Nucleus accumbens (tissue), 56 donors: ENCODE measurements around the gene SRPRB.

Experiments used
- DNase-seq, 56 donors: peaks; one replicate each; lab custom pipeline; 2025; lab: John Stamatoyannopoulos, UW

The SRPRB gene

DNA sequence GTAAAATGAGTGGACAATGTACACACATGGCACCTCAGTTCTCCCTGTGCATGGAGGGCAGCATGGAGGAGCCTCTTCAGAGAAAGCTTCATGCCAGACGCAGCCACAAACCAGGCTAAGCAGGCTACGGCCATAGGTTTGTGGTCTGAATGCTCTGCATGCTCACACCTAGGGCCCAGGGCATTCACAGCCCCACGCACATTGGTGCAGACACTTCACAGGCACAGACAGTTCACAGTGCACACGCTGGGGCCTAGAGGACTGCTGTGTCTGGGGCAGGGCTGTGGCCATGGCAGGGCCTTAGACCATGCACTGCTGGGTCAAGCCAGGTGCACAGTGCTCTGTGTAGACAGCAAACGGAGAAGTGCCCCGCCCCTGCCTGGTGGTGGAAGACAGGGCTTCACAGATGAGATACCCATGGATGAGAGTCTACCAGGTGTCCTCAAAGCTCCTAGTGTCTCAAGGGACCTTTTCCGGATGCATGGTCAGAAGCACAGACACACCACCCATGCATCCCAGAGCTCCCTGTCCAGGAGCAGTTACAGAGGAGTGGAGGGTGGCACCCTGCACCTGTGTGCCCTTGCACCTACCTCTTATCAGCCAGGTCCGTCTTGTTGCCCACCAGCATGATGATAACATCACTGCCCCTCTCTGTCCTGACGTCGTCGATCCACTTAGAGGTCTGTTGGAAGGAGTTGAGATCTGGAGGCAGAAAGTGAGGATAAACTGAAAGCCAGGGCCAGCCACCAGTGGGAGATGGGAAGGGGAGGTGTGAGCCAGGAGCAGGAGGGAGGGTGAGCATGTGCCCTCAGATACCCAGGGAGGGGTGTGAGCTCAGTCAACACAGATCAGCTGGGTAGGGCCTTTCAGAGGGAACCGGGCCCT is 33.5 kb downstream of the SRPRB start:
- no peak for DNase-seq

DNA sequence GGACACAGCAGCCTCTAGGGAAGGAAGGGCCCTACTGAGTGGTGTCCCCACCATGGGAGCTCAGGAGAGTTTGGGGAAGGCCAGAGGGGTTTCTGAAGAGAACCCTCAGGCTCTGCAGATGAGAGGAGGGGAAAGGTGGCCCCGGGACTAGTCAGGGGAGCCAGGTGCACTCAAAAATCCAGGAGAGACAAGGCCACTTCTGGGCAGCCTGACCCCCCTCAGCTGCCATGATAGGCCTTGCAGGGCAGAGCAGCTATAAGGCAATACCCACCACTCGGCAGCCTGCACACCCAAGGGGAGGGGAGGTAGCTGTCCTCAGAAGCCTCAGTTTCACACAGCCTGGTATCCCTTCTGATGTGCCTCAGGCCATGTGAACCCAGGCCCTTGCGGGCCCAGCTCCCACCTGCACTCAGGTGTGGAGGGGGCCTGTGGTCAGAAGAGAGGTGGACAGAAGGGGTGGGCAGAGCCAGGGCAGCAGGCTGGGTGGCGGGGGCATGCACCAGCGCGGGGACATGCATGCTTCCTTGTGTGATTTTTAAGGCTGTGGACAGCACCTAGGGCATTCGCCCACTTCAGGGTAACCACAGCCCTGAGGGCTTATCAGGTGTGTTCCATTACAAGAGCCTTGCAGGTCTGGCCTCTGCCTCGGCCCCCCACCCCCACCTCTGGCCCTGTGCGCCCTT is 34.6 kb downstream of the SRPRB start:
- no peak for DNase-seq

DNA sequence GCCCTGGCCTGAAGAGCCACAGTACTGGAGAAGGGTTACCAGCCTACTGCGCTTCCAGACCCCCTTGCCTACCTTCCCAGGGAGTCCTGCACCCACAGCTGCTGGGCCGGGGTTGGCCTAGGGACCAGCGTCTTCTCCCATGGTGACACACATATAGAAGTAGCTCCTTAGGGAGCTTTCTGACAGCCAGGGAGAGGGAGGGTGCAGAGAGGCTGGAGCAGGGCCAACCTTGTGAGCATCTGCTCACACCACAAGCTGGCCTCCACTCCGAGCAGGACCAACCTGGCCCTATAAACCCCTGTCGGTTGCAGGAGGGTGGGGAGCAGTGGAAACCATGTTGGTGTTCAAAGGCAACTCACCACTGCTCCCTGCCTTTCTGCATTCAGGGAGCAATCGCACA is 35.2 kb downstream of the SRPRB start:
- DNase-seq: no peak

DNA sequence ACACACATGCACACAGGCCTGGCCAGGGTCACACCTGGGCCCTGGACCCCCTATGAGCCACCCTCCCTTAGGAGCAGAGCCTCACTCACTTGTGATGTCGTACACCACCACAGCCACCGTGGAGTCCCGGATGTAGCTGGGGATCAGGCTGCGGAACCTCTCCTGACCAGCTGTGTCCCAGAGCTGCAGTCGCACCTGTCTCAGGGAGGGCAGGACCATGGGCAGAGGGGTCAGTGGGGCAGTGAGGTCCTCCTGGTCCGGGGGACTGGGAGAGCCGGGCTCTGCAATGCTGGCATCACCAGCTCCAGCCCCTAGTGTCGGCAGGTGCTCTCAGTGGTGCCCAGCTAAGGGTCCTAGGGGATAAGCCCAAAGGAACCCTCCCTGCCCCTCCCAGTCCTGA is 35.6 kb downstream of the SRPRB start:
- no peak for DNase-seq

DNA sequence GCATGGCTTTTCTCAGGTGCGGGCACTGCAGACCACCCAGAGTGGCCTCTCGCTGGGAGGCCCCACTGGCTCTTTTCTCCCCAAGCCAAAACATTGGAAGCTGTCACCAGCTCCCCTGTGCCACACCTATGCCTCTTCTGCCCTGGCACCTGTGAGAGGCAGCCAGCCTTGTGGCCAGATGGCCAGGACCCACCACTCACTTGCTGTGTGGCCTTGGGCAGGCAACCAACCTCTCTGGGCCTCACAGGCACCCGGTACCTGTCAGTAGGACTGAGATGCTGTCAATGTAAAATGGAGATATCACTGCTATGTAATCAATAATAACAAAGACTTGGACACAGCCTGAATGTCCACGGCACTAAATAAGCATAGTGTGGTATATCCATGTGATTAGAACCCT is 36.5 kb downstream of the SRPRB start:
- no peak for DNase-seq

DNA sequence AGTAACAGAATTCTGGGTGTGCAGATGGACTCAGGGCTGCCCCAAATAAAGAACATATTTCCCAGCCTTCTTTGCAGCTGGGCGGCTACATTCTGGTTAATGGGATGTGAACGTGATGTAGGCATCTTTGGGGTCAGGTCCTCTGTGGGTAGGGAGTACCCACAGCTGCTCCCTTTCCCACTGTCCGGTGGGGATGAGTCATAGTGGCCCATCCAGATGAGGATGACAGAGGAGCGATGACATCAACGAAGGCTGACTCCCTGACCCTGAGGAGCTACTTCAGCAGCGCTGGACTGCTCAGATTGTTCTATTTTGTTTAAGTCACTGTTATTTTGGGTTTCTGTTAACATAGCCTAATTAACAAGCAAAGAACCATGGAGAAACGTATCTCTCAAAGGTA is 38.0 kb downstream of the SRPRB start:
- peak in 1 of 56 donors; percentile 20 for DNase-seq

DNA sequence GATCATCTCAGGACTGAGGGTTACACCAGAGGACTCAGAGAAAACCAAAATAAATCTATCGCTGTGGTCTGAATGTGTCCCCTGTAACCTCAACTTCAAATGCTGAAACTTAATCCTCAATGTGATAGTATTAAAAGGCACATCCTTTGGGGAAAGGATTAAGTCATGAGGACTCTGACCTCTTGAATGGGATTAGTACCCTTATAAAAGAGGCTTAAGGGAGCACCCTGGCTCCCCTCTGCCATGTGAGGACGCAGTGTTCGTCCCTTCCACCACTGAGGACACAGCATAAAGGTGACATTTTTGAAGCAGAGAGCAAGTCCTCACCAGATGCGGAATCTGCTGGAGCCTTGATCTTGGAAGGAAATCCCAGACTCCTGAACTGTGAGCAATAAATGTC is 39.5 kb downstream of the SRPRB start:
- no peak for DNase-seq

DNA sequence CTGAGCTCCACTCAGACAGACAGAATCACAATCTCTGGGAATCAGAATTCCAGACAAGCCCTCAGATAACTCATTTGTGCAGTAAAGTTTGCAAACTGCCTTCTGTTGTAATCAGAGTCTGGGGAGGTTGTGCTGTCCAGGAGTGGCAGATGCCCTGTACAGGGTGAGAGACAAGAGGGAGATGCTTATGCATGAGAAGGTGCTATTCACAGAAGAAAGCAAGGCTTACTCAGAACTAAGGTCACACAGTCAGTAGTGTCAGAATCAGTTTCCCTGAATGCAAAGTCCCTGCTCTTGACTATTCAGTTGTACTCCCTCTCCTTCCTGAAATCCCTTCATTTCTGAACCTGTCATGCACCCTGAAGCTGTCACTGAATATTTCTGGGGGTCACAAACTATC is 43.7 kb downstream of the SRPRB start:
- DNase-seq: no peak

DNA sequence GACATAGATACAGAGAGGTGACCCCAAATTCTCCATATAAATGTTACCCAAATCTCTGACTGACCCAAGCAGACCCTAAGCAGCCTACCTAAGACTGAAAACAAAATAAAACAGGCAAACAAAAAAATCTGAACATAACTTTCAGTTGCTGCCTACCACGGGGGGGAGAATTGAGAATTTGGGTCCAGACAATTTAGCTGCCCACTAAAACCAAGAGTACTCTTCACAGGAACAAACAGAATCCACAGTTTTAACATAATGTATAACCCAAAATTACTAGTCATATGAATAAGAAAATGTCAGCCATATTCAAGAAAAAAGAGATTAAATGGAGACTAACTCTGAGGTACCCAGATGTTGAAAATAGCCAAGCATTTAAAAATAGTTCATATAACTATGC is 44.4 kb downstream of the SRPRB start:
- no peak for DNase-seq

DNA sequence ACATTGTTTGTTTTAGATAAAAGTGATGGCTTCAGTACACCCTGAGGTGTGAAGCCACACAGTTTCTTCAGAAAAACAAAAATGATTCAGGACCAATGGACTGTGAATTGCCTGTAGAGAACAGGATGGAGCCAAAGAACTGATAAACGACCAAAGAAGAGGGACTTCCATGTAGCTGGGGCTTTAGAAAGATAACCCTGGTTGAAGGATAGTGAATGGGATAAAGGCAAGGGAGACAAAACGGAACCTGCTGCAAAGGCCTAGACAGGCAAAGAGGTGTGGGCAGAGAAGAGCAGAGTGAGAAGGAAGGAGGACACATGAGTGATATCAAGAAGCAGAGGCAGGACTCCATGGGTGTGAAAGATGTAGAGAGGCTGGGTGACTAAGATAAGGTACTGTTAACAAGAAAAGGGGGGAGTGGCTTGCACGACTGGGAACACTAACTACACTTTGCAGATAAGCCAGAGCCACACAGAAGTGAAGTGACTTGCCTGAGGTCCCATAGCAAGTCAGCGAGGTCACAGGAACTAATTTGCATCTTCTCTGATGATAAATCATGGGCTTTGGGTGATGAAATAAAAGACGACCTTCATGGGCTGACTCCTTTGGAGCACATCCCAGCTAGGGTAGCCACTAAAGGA is 45.8 kb downstream of the SRPRB start:
- DNase-seq: no peak

DNA sequence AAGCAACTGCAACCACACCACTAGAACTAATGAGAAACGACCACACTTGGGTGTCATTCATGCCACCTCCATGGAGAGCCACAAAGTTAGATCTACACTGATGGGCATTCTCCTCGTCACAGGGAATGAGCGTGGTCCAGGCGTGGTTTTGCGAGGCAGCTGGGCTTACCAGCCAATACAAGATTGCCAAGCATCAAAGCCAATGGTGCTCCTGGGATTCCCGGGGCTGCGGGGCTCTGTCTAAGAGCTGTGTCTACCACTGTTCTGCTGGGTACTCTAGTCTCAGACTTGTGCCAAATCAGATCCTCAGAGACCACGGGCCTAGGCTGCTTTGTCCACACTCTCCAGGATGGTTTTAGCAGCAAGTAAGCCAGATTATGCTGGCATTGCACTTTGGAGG is 46.3 kb downstream of the SRPRB start:
- no peak for DNase-seq

DNA sequence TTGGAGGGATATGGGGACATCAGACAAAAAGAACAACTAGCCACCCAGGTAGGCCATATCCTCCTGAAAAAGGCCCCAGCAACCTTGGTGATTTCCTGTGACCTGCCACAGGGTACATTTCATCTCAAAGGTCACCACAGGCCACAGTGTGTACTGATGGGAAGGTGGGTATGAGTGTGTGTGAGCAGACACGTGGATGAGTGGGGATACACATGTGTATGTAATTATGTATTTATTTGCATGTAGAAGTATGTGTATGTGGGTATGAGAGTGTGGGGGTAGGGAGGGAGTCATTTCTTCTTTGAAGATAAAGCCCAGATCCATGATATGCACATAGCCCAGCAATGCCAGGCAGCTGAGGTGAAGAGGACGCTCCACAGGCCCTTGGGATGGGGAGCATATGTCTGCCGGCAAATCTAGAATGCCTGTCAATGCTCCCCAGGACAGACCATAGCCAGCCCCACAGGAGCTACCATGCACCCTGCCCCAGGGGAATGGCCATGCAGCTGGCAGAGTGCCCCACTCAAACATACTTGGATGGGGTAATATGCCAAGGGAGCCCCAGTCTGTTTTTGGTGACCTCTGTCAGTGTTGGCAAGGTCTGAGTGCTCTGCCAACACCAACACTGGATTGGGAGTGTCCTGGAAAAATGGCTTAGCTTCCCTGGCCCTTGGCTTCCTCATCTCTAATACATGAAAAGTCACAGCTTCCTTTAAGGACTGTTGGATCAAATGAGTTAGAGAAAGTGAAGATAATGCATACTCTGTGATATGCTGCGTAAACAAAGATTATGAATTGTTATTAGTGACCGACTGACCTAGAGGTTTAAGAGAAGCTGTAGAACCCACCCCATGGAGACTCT is 47.7 kb downstream of the SRPRB start:
- no peak for DNase-seq

DNA sequence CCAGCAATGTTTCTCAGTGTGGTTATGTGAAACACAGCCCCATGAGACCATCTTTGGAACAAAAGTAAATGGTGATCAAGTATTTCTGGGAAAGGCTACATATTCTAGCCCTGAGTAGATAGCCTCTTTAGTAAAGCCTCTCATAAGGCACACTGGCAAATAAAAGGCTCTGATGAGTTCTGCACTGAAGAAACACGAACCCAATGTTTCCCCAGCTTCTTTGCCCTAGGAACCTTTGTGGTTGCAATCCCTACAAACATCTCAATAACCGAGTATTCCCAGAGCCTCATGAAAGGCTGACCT is 48.3 kb downstream of the SRPRB start:
- DNase-seq: no peak

DNA sequence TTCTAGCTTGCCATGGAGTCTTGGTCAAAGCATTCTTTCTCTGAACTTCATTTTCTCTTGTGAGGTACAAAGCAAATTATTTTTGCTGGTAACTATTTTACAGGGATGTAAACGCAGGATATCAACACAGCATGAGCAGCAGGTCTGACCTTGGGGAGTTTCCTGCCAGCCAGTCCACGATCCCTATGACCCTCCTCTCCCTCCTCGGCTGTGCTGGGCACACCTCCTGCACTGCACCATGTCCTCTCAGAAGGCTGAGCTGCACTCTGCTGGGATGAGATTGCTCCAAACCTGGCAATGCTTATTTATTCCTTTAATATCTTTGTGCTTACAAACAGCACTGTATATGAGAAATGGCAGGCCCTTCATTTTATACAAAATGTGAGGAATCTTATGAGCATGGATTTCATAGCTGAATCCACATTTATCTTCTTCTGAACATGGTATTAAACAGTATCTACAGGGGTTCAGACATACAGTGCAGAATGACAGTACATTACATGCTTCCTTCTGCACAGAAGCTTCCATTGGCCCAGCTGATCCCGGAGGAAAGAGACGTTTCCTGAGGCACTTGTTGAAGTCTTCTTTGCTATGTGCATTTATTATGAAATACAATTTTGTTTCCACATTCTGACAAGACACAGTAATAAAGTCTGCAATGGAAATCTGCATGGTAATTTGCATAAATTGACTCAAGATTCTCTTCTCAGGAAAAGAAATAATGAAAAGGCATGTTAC is 48.8 kb downstream of the SRPRB start:
- no peak for DNase-seq

DNA sequence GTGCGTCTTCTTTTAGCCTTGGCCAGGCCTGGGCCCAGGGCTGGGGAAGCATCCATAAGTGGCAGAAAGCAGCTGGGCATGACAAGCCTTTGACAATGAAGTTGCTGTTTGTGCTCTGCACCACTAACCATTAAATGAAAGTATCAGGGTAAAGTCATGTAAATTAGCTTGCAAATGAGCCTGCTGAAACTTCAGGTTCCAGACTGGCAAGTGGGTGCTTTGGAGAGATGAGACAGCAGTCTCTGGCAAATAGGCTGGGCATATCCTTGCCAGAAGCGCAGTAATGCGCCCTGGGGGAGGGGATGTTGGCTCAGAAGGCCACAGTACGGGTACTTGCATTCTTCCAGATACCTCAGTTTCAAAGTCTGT is 49.4 kb downstream of the SRPRB start:
- DNase-seq: peak in 45 of 56 donors; percentile 11 to 82 (median 34)

DNA sequence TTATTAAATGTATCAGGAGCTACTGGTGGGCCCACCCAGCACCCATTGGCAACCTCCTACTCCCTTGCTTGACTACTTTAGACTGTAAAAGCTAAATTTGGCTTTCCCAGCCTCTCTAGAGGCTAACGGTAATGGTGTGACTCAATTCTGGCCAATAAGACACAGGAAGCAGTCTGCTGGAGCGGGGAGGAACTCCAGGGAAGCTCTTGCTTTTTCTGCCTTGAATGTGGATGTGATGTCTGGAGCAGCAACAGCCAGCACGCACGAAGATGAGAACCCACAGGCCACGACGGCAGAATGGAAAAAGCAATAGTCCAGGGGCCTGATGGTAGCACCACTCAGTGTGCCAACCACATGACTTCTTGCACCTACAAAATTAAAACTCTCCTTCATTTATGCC is 50.2 kb downstream of the SRPRB start:
- no peak for DNase-seq

DNA sequence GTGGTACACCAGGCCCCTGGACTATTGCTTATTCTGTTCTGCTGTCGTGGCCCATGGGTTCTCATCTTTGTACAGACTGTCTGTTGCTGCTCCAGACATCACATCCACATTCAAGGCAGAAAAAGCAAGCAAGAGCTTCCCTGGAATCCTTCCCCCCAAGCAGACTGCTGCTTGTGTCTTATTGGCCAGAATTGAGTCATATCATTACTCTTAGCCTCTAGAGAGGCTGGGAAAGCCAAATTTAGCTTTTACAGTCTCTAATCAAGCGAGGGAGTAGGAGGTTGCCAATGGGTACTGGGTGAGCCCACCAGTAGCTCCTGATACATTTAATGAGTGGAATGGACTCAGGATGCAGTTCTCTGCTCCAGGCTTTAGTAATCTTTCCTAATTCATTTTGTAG is 50.7 kb downstream of the SRPRB start:
- no peak for DNase-seq

DNA sequence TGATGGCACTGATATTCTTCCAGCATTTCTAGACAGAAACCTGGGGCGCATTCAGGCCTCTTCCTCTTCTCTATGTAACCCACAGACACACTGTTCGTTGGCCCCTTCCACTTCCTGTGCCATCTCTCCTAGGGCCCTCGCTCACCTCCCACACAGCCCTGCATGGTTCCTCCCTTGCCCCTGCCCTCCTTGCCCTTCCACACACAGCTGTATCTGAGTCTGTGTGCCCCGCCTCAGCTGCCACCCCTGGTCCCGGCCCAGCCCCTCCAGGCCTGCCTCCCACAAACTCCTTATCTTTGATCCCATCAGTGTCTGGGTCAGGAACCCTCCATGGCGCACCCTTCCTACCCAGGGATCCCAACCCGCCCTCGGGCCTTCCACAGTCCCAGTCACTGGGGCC is 52.2 kb downstream of the SRPRB start:
- DNase-seq: no peak

DNA sequence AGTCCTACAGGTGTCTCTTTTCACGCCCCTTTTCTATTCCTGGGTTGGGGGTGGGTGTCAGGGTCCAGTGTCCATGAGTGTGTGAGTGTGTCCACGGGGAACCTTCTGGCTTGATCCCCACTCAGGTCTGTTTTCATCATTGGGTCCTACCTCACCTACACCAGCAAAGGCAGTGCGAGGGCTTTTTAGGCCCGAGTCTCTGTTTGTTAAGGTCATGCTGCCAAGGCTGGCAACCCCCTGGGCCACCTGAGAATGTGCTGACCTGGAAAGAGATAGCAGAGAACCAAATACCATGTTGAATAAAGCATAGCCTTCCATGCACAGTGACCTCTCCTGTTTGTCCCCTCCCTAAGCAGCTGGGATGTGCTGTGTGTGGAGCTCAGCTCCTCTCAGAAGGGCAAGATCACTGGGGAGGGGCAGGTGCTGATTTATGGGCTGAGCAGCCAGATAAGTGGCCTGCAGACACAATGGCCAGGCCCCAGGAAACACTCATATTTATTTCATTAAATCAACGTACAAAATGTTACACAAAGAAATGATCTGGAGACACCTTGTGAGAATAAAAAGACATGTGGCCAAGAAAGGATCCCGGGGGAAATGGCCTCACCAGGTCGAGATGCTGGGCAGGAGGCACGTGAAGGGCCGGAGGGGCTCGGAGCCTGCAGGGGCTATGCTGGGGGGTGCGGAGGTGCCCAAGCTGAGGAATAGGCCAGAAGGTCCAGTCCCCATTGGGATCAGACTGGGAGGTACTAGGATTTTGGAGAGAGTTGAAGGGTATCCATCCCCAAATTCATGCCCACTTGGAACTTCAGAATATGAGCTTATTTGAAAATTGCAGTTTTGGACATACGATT is 54.0 kb downstream of the SRPRB start:
- no peak for DNase-seq
